ENCODE results near the gene S1PR3. TPM values are rescaled to one million over a fixed set of nuclear protein-coding genes. Genes with fewer than 3 reads are reported as not detected.

Gene S1PR3
- total RNA-seq, 1 donor from 2014 or later: 1.8 TPM

GRCh38 chr9:89037346-89037745, 46.1 kb downstream of the S1PR3 start:
- no peak for DNase-seq (ENCODE audit: low read depth)

GRCh38 chr9:89037891-89038290, 46.6 kb downstream of the S1PR3 start:
- DNase-seq (ENCODE audit: low read depth): no peak

- peak; percentile 33 for DNase-seq (ENCODE audit: low read depth)
These were observed 47.3 kb downstream of the S1PR3 start for GRCh38 chr9:89038382-89039103.

- no peak for DNase-seq (ENCODE audit: low read depth)
These were observed 47.8 kb downstream of the S1PR3 start for GRCh38 chr9:89039104-89039465.

- no peak for DNase-seq (ENCODE audit: low read depth)
These were observed 48.4 kb downstream of the S1PR3 start for GRCh38 chr9:89039664-89040063.

- no peak for DNase-seq (ENCODE audit: low read depth)
These were observed 51.7 kb downstream of the S1PR3 start for GRCh38 chr9:89042984-89043383.

- no peak for DNase-seq (ENCODE audit: low read depth)
These were observed 52.8 kb downstream of the S1PR3 start for GRCh38 chr9:89044104-89044503.

- DNase-seq (ENCODE audit: low read depth): no peak
These were observed 53.6 kb downstream of the S1PR3 start for GRCh38 chr9:89044881-89045280.

- no peak for DNase-seq (ENCODE audit: low read depth)
These were observed 55.6 kb downstream of the S1PR3 start for GRCh38 chr9:89046832-89047231.

- no peak for DNase-seq (ENCODE audit: low read depth)
These were observed 56.4 kb downstream of the S1PR3 start for GRCh38 chr9:89047667-89048066.

GRCh38 chr9:89048616-89049015, 57.3 kb downstream of the S1PR3 start:
- DNase-seq (ENCODE audit: low read depth): no peak

- no peak for DNase-seq (ENCODE audit: low read depth)
These were observed 58.4 kb downstream of the S1PR3 start for GRCh38 chr9:89049646-89050045.

- DNase-seq (ENCODE audit: low read depth): no peak
These were observed 60.3 kb downstream of the S1PR3 start for GRCh38 chr9:89051421-89052025.

- DNase-seq (ENCODE audit: low read depth): no peak
These were observed 61.3 kb downstream of the S1PR3 start for GRCh38 chr9:89052470-89053097.

- no peak for DNase-seq (ENCODE audit: low read depth)
These were observed 62.0 kb downstream of the S1PR3 start for GRCh38 chr9:89053301-89053700.

Other genes with a start within 250 kb of the S1PR3 start
- 1.1 and 2.1 TPM in 2 replicates for gene SHC3, start 187.3 kb downstream of the S1PR3 start, total RNA-seq